Endodermal cell (in vitro differentiated cells): ENCODE data around the gene STX18. TPM values are rescaled to one million over a fixed set of nuclear protein-coding genes. Genes with fewer than 3 reads are reported as not detected.
A peak's percentile ranks its signal among the peaks of the same experiment; 100 is the strongest.

Experiments used
- DNase-seq: peaks from one replicate; pipeline ENCODE4 v3.0.0-alpha.2; 2017
- H3K27ac ChIP-seq: 2 replicates; pipeline ENCODE4 v1.5.1; 2013; ENCODE audit warnings: mild to moderate bottlenecking, low read depth, low read length, moderate library complexity
- H3K27me3 ChIP-seq: 2 replicates; pipeline ENCODE4 v1.6.1; 2013; ENCODE audit warnings: mild to moderate bottlenecking, low read length, moderate library complexity; ENCODE audit not compliant: insufficient read depth, control insufficient read depth, poor library complexity, severe bottlenecking
- H3K36me3 ChIP-seq: 2 replicates; pipeline ENCODE4 v1.7.0; 2013; ENCODE audit warnings: mild to moderate bottlenecking, low read length, moderate library complexity; ENCODE audit not compliant: control insufficient read depth, insufficient read depth
- H3K4me1 ChIP-seq: one replicate; pipeline ENCODE4 v1.7.0; 2013; ENCODE audit warnings: low read length; ENCODE audit not compliant: control insufficient read depth, insufficient read depth
- H3K4me3 ChIP-seq: 2 replicates; pipeline ENCODE4 v1.5.1; 2013; ENCODE audit warnings: mild to moderate bottlenecking, low read length, moderate library complexity
- H3K9ac ChIP-seq: 2 replicates; pipeline ENCODE4 v1.6.1; 2013; ENCODE audit warnings: mild to moderate bottlenecking, low read length, moderate library complexity; ENCODE audit not compliant: poor library complexity, severe bottlenecking; ENCODE audit errors: extremely low read depth
- H3K9me3 ChIP-seq: 2 replicates; pipeline ENCODE4 v1.6.1; 2013; ENCODE audit warnings: mild to moderate bottlenecking, low read length, moderate library complexity; ENCODE audit not compliant: control insufficient read depth
- H3K27ac Mint-ChIP-seq: 2 replicates; pipeline ENCODE4 v1.8.0; 2020; ENCODE audit warnings: mixed read lengths
- H3K27me3 Mint-ChIP-seq: 2 replicates; pipeline ENCODE4 v1.8.0; 2021; ENCODE audit warnings: mild to moderate bottlenecking, mixed read lengths; ENCODE audit not compliant: insufficient read depth
- H3K36me3 Mint-ChIP-seq: 2 replicates; pipeline ENCODE4 v1.8.0; 2020; ENCODE audit warnings: low read depth, mixed read lengths
- H3K4me1 Mint-ChIP-seq: 2 replicates; pipeline ENCODE4 v1.8.0; 2020; ENCODE audit warnings: mixed read lengths
- H3K4me3 Mint-ChIP-seq: 2 replicates; pipeline ENCODE4 v1.8.0; 2020; ENCODE audit warnings: mild to moderate bottlenecking, moderate library complexity, mixed read lengths
- H3K9me3 Mint-ChIP-seq: 2 replicates; pipeline ENCODE4 v1.8.0; 2020; ENCODE audit warnings: mild to moderate bottlenecking, mixed read lengths
- CTCF ChIP-seq: fragments of 200-600 bp; sonication (generic); conservative IDR thresholded peaks from 2 replicates; pipeline ENCODE4 v1.5.0; 2021; ENCODE audit warnings: antibody characterized with exemption, mild to moderate bottlenecking
- WGBS, 2 experiments: methylation state at CpG; one replicate each; pipeline versions ENCODE4 v1.1.5 to v1.1.7; 2013; ENCODE audit warnings: missing lambda C conversion rate in 2 of 2, mixed read lengths in 1 of 2; ENCODE audit not compliant: insufficient coverage in 1 of 2, insufficient read length in 1 of 2; 5-methylcytosine and 5-hydroxymethylcytosine counted together
- total RNA-seq, 2 donors: library from RNA; stranded (reverse); fragmentation: NEBNext Ultra II Directional in 1 of 2; extraction: Animal tissue kit (Norgen Biotek cat#: 25700) in 1 of 2; gene quantifications; 2 replicates in 1 of 2; 3 replicates in 1 of 2; pipeline ENCODE4 v1.2.1, GENCODE V29; 2021

Gene STX18
- total RNA-seq, 2 donors from 2014 or later = 26.9 to 33.3 TPM

GRCh38 chr4:4390046-4390445 is 151.8 kb downstream of the STX18 start:
- Histone ChIP-seq H3K4me1 (peaks cover 5% of the 10 kb centered on the region), H3K36me3 (no peaks in the 10 kb centered on the region), H3K9ac (no peak overlapping the region), H3K27ac (no peak overlapping the region), H3K9me3 (no peaks in the 10 kb centered on the region), H3K4me3 (no peak overlapping the region), H3K27me3 (peaks cover 84% of the 10 kb centered on the region)
- WGBS, 2 experiments = 53 to 80% methylated on average over 3 to 7 of the region's 7 CpGs
- Mint-ChIP-seq H3K4me3 (no peak overlapping the region), H3K36me3 (no peaks in the 10 kb centered on the region), H3K9me3 (no peaks in the 10 kb centered on the region), H3K4me1 (peaks cover 3% of the 10 kb centered on the region), H3K27me3 (peaks cover 46% of the 10 kb centered on the region), H3K27ac (no peak overlapping the region)
- DNase-seq = no peak
- TF ChIP-seq CTCF = no peak

- no peak overlapping the region for H3K27ac Mint-ChIP-seq
- H3K27ac ChIP-seq = no peak overlapping the region
These were observed 152.8 kb downstream of the STX18 start for GRCh38 chr4:4388836-4389575.

GRCh38 chr4:4388311-4388790 is 153.5 kb downstream of the STX18 start:
- TF ChIP-seq CTCF = no peak
- H3K4me3 Mint-ChIP-seq = peak overlapping the region; percentile 48
- H3K27ac Mint-ChIP-seq = no peak overlapping the region
- no peak overlapping the region for H3K4me3 ChIP-seq
- H3K36me3 Mint-ChIP-seq = no peaks in the 10 kb centered on the region
- H3K9me3 ChIP-seq = no peaks in the 10 kb centered on the region
- H3K27ac ChIP-seq = no peak overlapping the region
- no peaks in the 10 kb centered on the region for H3K36me3 ChIP-seq
- peaks cover 7% of the 10 kb centered on the region for H3K4me1 Mint-ChIP-seq
- H3K4me1 ChIP-seq = peaks cover 5% of the 10 kb centered on the region
- H3K27me3 Mint-ChIP-seq = peaks cover 60% of the 10 kb centered on the region
- no peak overlapping the region for H3K9ac ChIP-seq
- DNase-seq = no peak
- peaks cover 84% of the 10 kb centered on the region for H3K27me3 ChIP-seq
- whole genome bisulfite sequencing, 2 experiments = 72 to 90% methylated on average over 3 to 8 of the region's 8 CpGs
- H3K9me3 Mint-ChIP-seq = no peaks in the 10 kb centered on the region

More at GRCh38 chr4:4388836-4389575, 152.8 kb downstream of the STX18 start:
- Histone ChIP-seq H3K9me3 (no peaks in the 10 kb centered on the region), H3K27me3 (peaks cover 84% of the 10 kb centered on the region), H3K36me3 (no peaks in the 10 kb centered on the region), H3K9ac (no peak overlapping the region), H3K4me3 (no peak overlapping the region), H3K4me1 (peaks cover 5% of the 10 kb centered on the region)
- H3K27me3 Mint-ChIP-seq = peaks cover 53% of the 10 kb centered on the region
- 85 to 87% methylated on average over 11 to 18 of the region's 18 CpGs for WGBS, 2 experiments
- peaks cover 7% of the 10 kb centered on the region for H3K4me1 Mint-ChIP-seq
- no peak overlapping the region for H3K4me3 Mint-ChIP-seq
- H3K36me3 Mint-ChIP-seq = no peaks in the 10 kb centered on the region
- no peak for TF ChIP-seq CTCF
- DNase-seq = no peak
- H3K9me3 Mint-ChIP-seq = no peaks in the 10 kb centered on the region
